Right cardiac atrium (tissue), 5 donors: ENCODE measurements around the gene ASPM. TPM values are rescaled to one million over a fixed set of nuclear protein-coding genes. Genes with fewer than 3 reads are reported as not detected.
"Not testable (repeated sequence)": the region's sequence is repeated elsewhere in the genome, so short reads cannot be mapped to it uniquely, and the experiment has no call there.

Experiments used
- ATAC-seq, 2 donors: fragments of 200-7000 bp; cut with Tn5 transposase; one replicate each; pipeline versions ENCODE4 v1.8.0 to v1.9.1; 2020; ENCODE audit warnings: moderate library complexity in 2 of 2, mild to moderate bottlenecking in 1 of 2
- DNase-seq, 3 donors: peaks; one replicate each; pipeline ENCODE4 v3.0.0-alpha.2; 2020
- H3K27ac ChIP-seq: one replicate; pipeline ENCODE4 v1.5.1; 2013; ENCODE audit warnings: mild to moderate bottlenecking, low read length, control low read depth, moderate library complexity
- H3K27me3 ChIP-seq: one replicate; pipeline ENCODE4 v1.6.1; 2013; ENCODE audit not compliant: control insufficient read depth, insufficient read depth
- H3K4me1 ChIP-seq: one replicate; pipeline ENCODE4 v1.6.1; 2013; ENCODE audit warnings: low read length; ENCODE audit not compliant: control insufficient read depth, insufficient read depth
- H3K4me3 ChIP-seq: one replicate; pipeline ENCODE4 v1.5.1; 2013; ENCODE audit warnings: low read length, control low read depth
- H3K9me3 ChIP-seq: one replicate; pipeline ENCODE4 v1.6.1; 2013; ENCODE audit warnings: low read length; ENCODE audit not compliant: control insufficient read depth
- WGBS: extraction: QIAGEN DNeasy Blood & Tissue Kit; methylation state at CpG from one replicate; pipeline ENCODE4 v1.1.7; 2013; 5-methylcytosine and 5-hydroxymethylcytosine counted together
- intact Hi-C, 4 donors: fragments of 100-400 bp; cut with DNase I; formaldehyde crosslinking; loops; one replicate each; pipeline versions ENCODE4 v1.11.0 to v1.14.0; 2022 to 2023
- polyA plus RNA-seq: library from polyadenylated mRNA; stranded (reverse); fragments of 200-250 nt; gene quantifications from one replicate; pipeline ENCODE4 v1.2.3, GENCODE V29; 2013
- total RNA-seq, 4 donors: library from RNA; stranded (reverse); fragmentation: NEBNext Ultra II Directional; extraction: Animal tissue kit (Norgen Biotek cat#: 25700); gene quantifications; one replicate each; pipeline ENCODE4 v1.2.1, GENCODE V29; 2021
- donor health status: healthy with polysubstance abuse.
- donor health status: DM: no; HTN: yes; CAD: no.
- donor health status: DM: no; HTN: no; CAD: no.
- donor health status: DM: no; HTN: yes; CAD: no; lungs with severe emphysema.
- donor health status: DM: yes; HTN: yes; CAD: no.

ASPM gene
- total and polyA plus RNA-seq, 5 donors: 0.05 to 0.91 (median 0.37) TPM

- Histone ChIP-seq H3K27ac (no peak overlapping the region), H3K9me3 (no peaks in the 10 kb centered on the region), H3K4me1 (no peaks in the 10 kb centered on the region), H3K4me3 (no peak overlapping the region), H3K27me3 (no peaks in the 10 kb centered on the region)
- intact Hi-C loops: no loop called here
- DNase-seq (no peak), ATAC-seq (no peak)
- 90% methylated on average over 3 of the region's 3 CpGs for WGBS
Measured at GRCh38 chr1:197036861-197037260, 109.6 kb downstream of the ASPM start.

GRCh38 chr1:197034631-197035339 is 111.7 kb downstream of the ASPM start:
- H3K4me3 ChIP-seq, H3K27me3 ChIP-seq, ATAC-seq, DNase-seq, intact Hi-C loops, H3K27ac ChIP-seq, H3K9me3 ChIP-seq, H3K4me1 ChIP-seq: not testable (repeated sequence)
- 79% methylated on average over 6 of the region's 6 CpGs for WGBS

Other genes with a start within 250 kb of the ASPM start
- not detected for gene CFHR2, start 202.9 kb downstream of the ASPM start, total RNA-seq
- gene CFHR2, start 202.9 kb downstream of the ASPM start, polyA plus RNA-seq: not detected
- gene CFHR5, start 169.1 kb downstream of the ASPM start, total RNA-seq: not detected
- not detected for gene CFHR5, start 169.1 kb downstream of the ASPM start, polyA plus RNA-seq
- not detected for gene F13B, start 79.4 kb downstream of the ASPM start, total RNA-seq
- gene F13B, start 79.4 kb downstream of the ASPM start, polyA plus RNA-seq: not detected
- gene ZBTB41, start 54.6 kb upstream of the ASPM start, total RNA-seq: 10 to 100 TPM in 3 of 4 donors, 1 to 10 TPM in 1; 9.4 to 11.1 (median 10.2) TPM
- gene ZBTB41, start 54.6 kb upstream of the ASPM start, polyA plus RNA-seq: 2.6 TPM
- under 1 TPM; 0.25 to 0.60 (median 0.33) TPM for gene CRB1, start 121.6 kb upstream of the ASPM start, total RNA-seq
- gene CRB1, start 121.6 kb upstream of the ASPM start, polyA plus RNA-seq: 0.05 TPM